ENCODE measurements around the gene IMMP2L. TPM values are rescaled to one million over a fixed set of nuclear protein-coding genes. Genes with fewer than 3 reads are reported as not detected.

The IMMP2L gene
- 10 to 100 TPM; 19.0 to 37.2 (median 21.3) TPM for total RNA-seq

GRCh38 chr7:111561904-111562732 lies at the start of gene IMMP2L:
IMMP2L (minus strand) TSS chr7:111562492.
- no peak for TF ChIP-seq CTCF (IDR thresholded peaks at IDR 0.05; ENCODE audit: low read depth)

- TF ChIP-seq CTCF (IDR thresholded peaks at IDR 0.05; ENCODE audit: low read depth): no peak
These were observed 45.3 kb upstream of the IMMP2L start for GRCh38 chr7:111607621-111608020.

- TF ChIP-seq CTCF (IDR thresholded peaks at IDR 0.05; ENCODE audit: low read depth): no peak
These were observed 43.0 kb upstream of the IMMP2L start for GRCh38 chr7:111605246-111605645.

- no peak for TF ChIP-seq CTCF (IDR thresholded peaks at IDR 0.05; ENCODE audit: low read depth)
These were observed 37.8 kb upstream of the IMMP2L start for GRCh38 chr7:111600091-111600490.

GRCh38 chr7:111595780-111596179 lies 33.5 kb upstream of the IMMP2L start:
- TF ChIP-seq CTCF (IDR thresholded peaks at IDR 0.05; ENCODE audit: low read depth): no peak

- TF ChIP-seq CTCF (IDR thresholded peaks at IDR 0.05; ENCODE audit: low read depth): no peak
These were observed 32.3 kb upstream of the IMMP2L start for GRCh38 chr7:111594602-111595001.

- no peak for TF ChIP-seq CTCF (IDR thresholded peaks at IDR 0.05; ENCODE audit: low read depth)
These were observed 31.1 kb upstream of the IMMP2L start for GRCh38 chr7:111593343-111593742.

All from subcutaneous adipose tissue (tissue), 4 donors.